Measurements from ENCODE around the gene C9orf40. TPM values are rescaled to one million over a fixed set of nuclear protein-coding genes. Genes with fewer than 3 reads are reported as not detected.

Gene C9orf40
- total RNA-seq: 4.3 TPM
- polyA plus RNA-seq: 5.5 TPM
- long read RNA-seq, donor 1, partial matches to known transcripts: 0 of 2 reads
- long read RNA-seq, donor 1, other reads (novel, unspliced or antisense): 0 of 2 reads
- long read RNA-seq, donor 2: 0 reads
- long read RNA-seq, donor 3, transcript C9orf40-201 (2 exons, 2,327 nt): major isoform, 16 of 29 reads
- long read RNA-seq, donor 3, partial matches to known transcripts: 13 of 29 reads
- long read RNA-seq, donor 3, other reads (novel, unspliced or antisense): 0 of 29 reads
- long read RNA-seq, donor 4, partial matches to known transcripts: 0 of 1 reads
- long read RNA-seq, donor 4, other reads (novel, unspliced or antisense): 0 of 1 reads
- long read RNA-seq, donor 5, transcript C9orf40-201 (2 exons, 2,327 nt): major isoform, 11 of 11 reads
- long read RNA-seq, donor 5, partial matches to known transcripts: 0 of 11 reads
- long read RNA-seq, donor 5, other reads (novel, unspliced or antisense): 0 of 11 reads
- long read RNA-seq, donor 6, transcript C9orf40-201 (2 exons, 2,327 nt): major isoform, 7 of 7 reads
- long read RNA-seq, donor 6, partial matches to known transcripts: 0 of 7 reads
- long read RNA-seq, donor 6, other reads (novel, unspliced or antisense): 0 of 7 reads
- long read RNA-seq, donor 7, transcript C9orf40-201 (2 exons, 2,327 nt): major isoform, 8 of 8 reads
- long read RNA-seq, donor 7, partial matches to known transcripts: 0 of 8 reads
- long read RNA-seq, donor 7, other reads (novel, unspliced or antisense): 0 of 8 reads
- long read RNA-seq, donor 8: 0 reads
- long read RNA-seq, donor 9, transcript C9orf40-201 (2 exons, 2,327 nt): major isoform, 8 of 8 reads
- long read RNA-seq, donor 9, partial matches to known transcripts: 0 of 8 reads
- long read RNA-seq, donor 9, other reads (novel, unspliced or antisense): 0 of 8 reads
- long read RNA-seq, donor 10, transcript C9orf40-201 (2 exons, 2,327 nt): major isoform, 11 of 11 reads
- long read RNA-seq, donor 10, partial matches to known transcripts: 0 of 11 reads
- long read RNA-seq, donor 10, other reads (novel, unspliced or antisense): 0 of 11 reads

GRCh38 chr9:74952201-74953151, at the start of gene C9orf40:
Gene C9orf40, minus strand, starts transcription at chr9:74952912. Its CDS starts 301 bp downstream, at chr9:74952611.
- peak within 1 kb of the TSS; percentile 87 for H3K27ac ChIP-seq (ENCODE audit: low read depth in 1 of 2, low read length in 1 of 2)
- H3K36me3 ChIP-seq (ENCODE audit: control insufficient read depth in 2 of 2, insufficient read depth in 2 of 2, low read length in 1 of 2): no peaks in the 10 kb centered on the region
- under 1% methylated on average over 125 of the region's 125 CpGs for whole genome bisulfite sequencing
- H3K9me3 ChIP-seq (ENCODE audit: control insufficient read depth in 2 of 2, insufficient read depth in 1 of 2, low read length in 1 of 2): no peaks in the 10 kb centered on the region
- H3K4me3 ChIP-seq (ENCODE audit: low read length in 2 of 2): peak within 1 kb of the TSS; percentile 71 to 94
- H3K4me1 ChIP-seq (ENCODE audit: control insufficient read depth in 2 of 2, insufficient read depth in 2 of 2, low read length in 2 of 2): peaks cover 0 to 12% of the 10 kb centered on the region in 2 donors
- peak; percentile 61 to 93 (median 82) for DNase-seq (ENCODE audit: low read depth in 6 of 9, low spot score in 9 of 9)
- no peaks in the 10 kb centered on the region for H3K27me3 ChIP-seq (ENCODE audit: control insufficient read depth in 2 of 2, insufficient read depth in 1 of 2, low read length in 1 of 2)

GRCh38 chr9:75001719-75002421, 49.2 kb upstream of the C9orf40 start:
- peak; percentile 59 to 90 (median 84) for DNase-seq (ENCODE audit: low read depth in 6 of 9, low spot score in 9 of 9)
- Histone ChIP-seq H3K36me3 (ENCODE audit: control insufficient read depth in 2 of 2, insufficient read depth in 2 of 2, low read length in 1 of 2) (peaks cover 0 to 2% of the 10 kb centered on the region in 2 donors), H3K4me1 (ENCODE audit: control insufficient read depth in 2 of 2, insufficient read depth in 2 of 2, low read length in 2 of 2) (no peaks in the 10 kb centered on the region), H3K27me3 (ENCODE audit: control insufficient read depth in 2 of 2, insufficient read depth in 1 of 2, low read length in 1 of 2) (no peaks in the 10 kb centered on the region), H3K4me3 (ENCODE audit: low read length in 2 of 2) (no peak overlapping the region), H3K27ac (ENCODE audit: low read depth in 1 of 2, low read length in 1 of 2) (no peak overlapping the region), H3K9me3 (ENCODE audit: control insufficient read depth in 2 of 2, insufficient read depth in 1 of 2, low read length in 1 of 2) (no peaks in the 10 kb centered on the region)
- 77% methylated on average over 4 of the region's 4 CpGs for WGBS

GRCh38 chr9:75000835-75001234, 48.1 kb upstream of the C9orf40 start:
- Histone ChIP-seq H3K4me3 (ENCODE audit: low read length in 2 of 2) (no peak overlapping the region), H3K27me3 (ENCODE audit: control insufficient read depth in 2 of 2, insufficient read depth in 1 of 2, low read length in 1 of 2) (no peaks in the 10 kb centered on the region), H3K4me1 (ENCODE audit: control insufficient read depth in 2 of 2, insufficient read depth in 2 of 2, low read length in 2 of 2) (no peaks in the 10 kb centered on the region), H3K27ac (ENCODE audit: low read depth in 1 of 2, low read length in 1 of 2) (no peak overlapping the region), H3K9me3 (ENCODE audit: control insufficient read depth in 2 of 2, insufficient read depth in 1 of 2, low read length in 1 of 2) (no peaks in the 10 kb centered on the region), H3K36me3 (ENCODE audit: control insufficient read depth in 2 of 2, insufficient read depth in 2 of 2, low read length in 1 of 2) (peaks cover 0 to 7% of the 10 kb centered on the region in 2 donors)
- no peak for DNase-seq (ENCODE audit: low read depth in 6 of 9, low spot score in 9 of 9)
- 97% methylated on average over 2 of the region's 2 CpGs for WGBS

- H3K36me3 ChIP-seq (ENCODE audit: control insufficient read depth in 2 of 2, insufficient read depth in 2 of 2, low read length in 1 of 2): no peaks in the 10 kb centered on the region
- no peaks in the 10 kb centered on the region for H3K9me3 ChIP-seq (ENCODE audit: control insufficient read depth in 2 of 2, insufficient read depth in 1 of 2, low read length in 1 of 2)
- H3K27me3 ChIP-seq (ENCODE audit: control insufficient read depth in 2 of 2, insufficient read depth in 1 of 2, low read length in 1 of 2): no peaks in the 10 kb centered on the region
- no peak overlapping the region for H3K4me3 ChIP-seq (ENCODE audit: low read length in 2 of 2)
- H3K27ac ChIP-seq (ENCODE audit: low read depth in 1 of 2, low read length in 1 of 2): no peak overlapping the region
- no peak for DNase-seq (ENCODE audit: low read depth in 6 of 9, low spot score in 9 of 9)
- no peaks in the 10 kb centered on the region for H3K4me1 ChIP-seq (ENCODE audit: control insufficient read depth in 2 of 2, insufficient read depth in 2 of 2, low read length in 2 of 2)
Measured at GRCh38 chr9:74985041-74985440, 32.3 kb upstream of the C9orf40 start.

- no peak for DNase-seq (ENCODE audit: low read depth in 6 of 9, low spot score in 9 of 9)
- no peaks in the 10 kb centered on the region for H3K9me3 ChIP-seq (ENCODE audit: control insufficient read depth in 2 of 2, insufficient read depth in 1 of 2, low read length in 1 of 2)
- H3K4me3 ChIP-seq (ENCODE audit: low read length in 2 of 2): no peak overlapping the region
- no peak overlapping the region for H3K27ac ChIP-seq (ENCODE audit: low read depth in 1 of 2, low read length in 1 of 2)
- H3K36me3 ChIP-seq (ENCODE audit: control insufficient read depth in 2 of 2, insufficient read depth in 2 of 2, low read length in 1 of 2): no peaks in the 10 kb centered on the region
- no peaks in the 10 kb centered on the region for H3K4me1 ChIP-seq (ENCODE audit: control insufficient read depth in 2 of 2, insufficient read depth in 2 of 2, low read length in 2 of 2)
- H3K27me3 ChIP-seq (ENCODE audit: control insufficient read depth in 2 of 2, insufficient read depth in 1 of 2, low read length in 1 of 2): no peaks in the 10 kb centered on the region
- 99% methylated on average over 1 of the region's 1 CpG for WGBS
Measured at GRCh38 chr9:74983709-74984108, 31.0 kb upstream of the C9orf40 start.

GRCh38 chr9:74979844-74980243, 27.1 kb upstream of the C9orf40 start:
- H3K27ac ChIP-seq (ENCODE audit: low read depth in 1 of 2, low read length in 1 of 2): no peak overlapping the region
- DNase-seq (ENCODE audit: low read depth in 6 of 9, low spot score in 9 of 9): no peak
- no peaks in the 10 kb centered on the region for H3K9me3 ChIP-seq (ENCODE audit: control insufficient read depth in 2 of 2, insufficient read depth in 1 of 2, low read length in 1 of 2)
- over 99% methylated on average over 4 of the region's 4 CpGs for WGBS
- H3K4me3 ChIP-seq (ENCODE audit: low read length in 2 of 2): no peak overlapping the region
- no peaks in the 10 kb centered on the region for H3K4me1 ChIP-seq (ENCODE audit: control insufficient read depth in 2 of 2, insufficient read depth in 2 of 2, low read length in 2 of 2)
- H3K27me3 ChIP-seq (ENCODE audit: control insufficient read depth in 2 of 2, insufficient read depth in 1 of 2, low read length in 1 of 2): no peaks in the 10 kb centered on the region
- no peaks in the 10 kb centered on the region for H3K36me3 ChIP-seq (ENCODE audit: control insufficient read depth in 2 of 2, insufficient read depth in 2 of 2, low read length in 1 of 2)

GRCh38 chr9:74977287-74977686, 24.6 kb upstream of the C9orf40 start:
- no peak for DNase-seq (ENCODE audit: low read depth in 6 of 9, low spot score in 9 of 9)
- 98% methylated on average over 4 of the region's 4 CpGs for WGBS
- no peaks in the 10 kb centered on the region for H3K27me3 ChIP-seq (ENCODE audit: control insufficient read depth in 2 of 2, insufficient read depth in 1 of 2, low read length in 1 of 2)
- H3K4me3 ChIP-seq (ENCODE audit: low read length in 2 of 2): no peak overlapping the region
- no peaks in the 10 kb centered on the region for H3K36me3 ChIP-seq (ENCODE audit: control insufficient read depth in 2 of 2, insufficient read depth in 2 of 2, low read length in 1 of 2)
- H3K27ac ChIP-seq (ENCODE audit: low read depth in 1 of 2, low read length in 1 of 2): no peak overlapping the region
- no peaks in the 10 kb centered on the region for H3K9me3 ChIP-seq (ENCODE audit: control insufficient read depth in 2 of 2, insufficient read depth in 1 of 2, low read length in 1 of 2)
- H3K4me1 ChIP-seq (ENCODE audit: control insufficient read depth in 2 of 2, insufficient read depth in 2 of 2, low read length in 2 of 2): peaks cover 0 to 3% of the 10 kb centered on the region in 2 donors

- H3K27ac ChIP-seq (ENCODE audit: low read depth in 1 of 2, low read length in 1 of 2): no peak overlapping the region
- H3K4me1 ChIP-seq (ENCODE audit: control insufficient read depth in 2 of 2, insufficient read depth in 2 of 2, low read length in 2 of 2): peaks cover 0 to 3% of the 10 kb centered on the region in 2 donors
- H3K27me3 ChIP-seq (ENCODE audit: control insufficient read depth in 2 of 2, insufficient read depth in 1 of 2, low read length in 1 of 2): no peaks in the 10 kb centered on the region
- H3K9me3 ChIP-seq (ENCODE audit: control insufficient read depth in 2 of 2, insufficient read depth in 1 of 2, low read length in 1 of 2): no peaks in the 10 kb centered on the region
- no peaks in the 10 kb centered on the region for H3K36me3 ChIP-seq (ENCODE audit: control insufficient read depth in 2 of 2, insufficient read depth in 2 of 2, low read length in 1 of 2)
- WGBS: 98% methylated on average over 5 of the region's 5 CpGs
- no peak overlapping the region for H3K4me3 ChIP-seq (ENCODE audit: low read length in 2 of 2)
- DNase-seq (ENCODE audit: low read depth in 6 of 9, low spot score in 9 of 9): no peak
Measured at GRCh38 chr9:74975538-74975937, 22.8 kb upstream of the C9orf40 start.
